KMS-11 (cell line): ENCODE data around the gene CLEC4F.
"Not testable (repeated sequence)": the region's sequence is repeated elsewhere in the genome, so short reads cannot be mapped to it uniquely, and the experiment has no call there.

Source experiments
- H2AFZ ChIP-seq: fragments of 200-600 bp; sonication (generic); 2 replicates; pipeline ENCODE4 v1.6.1; 2016; ENCODE audit warnings: antibody characterized with exemption, mixed run types, low read depth
- H3K27ac ChIP-seq: fragments of 200-600 bp; sonication (generic); 2 replicates; pipeline ENCODE4 v1.6.1; 2016; ENCODE audit warnings: mild to moderate bottlenecking, mixed run types
- H3K27me3 ChIP-seq: fragments of 200-600 bp; sonication (generic); 2 replicates; pipeline ENCODE4 v1.6.1; 2017; ENCODE audit warnings: mild to moderate bottlenecking, low read depth, mixed run types, moderate library complexity; ENCODE audit not compliant: insufficient read depth
- H3K36me3 ChIP-seq: fragments of 200-600 bp; sonication (generic); 2 replicates; pipeline ENCODE4 v1.6.1; 2017; ENCODE audit warnings: mild to moderate bottlenecking, mixed run types; ENCODE audit not compliant: insufficient read depth
- H3K4me1 ChIP-seq: fragments of 200-600 bp; sonication (generic); 2 replicates; pipeline ENCODE4 v1.6.1; 2016; ENCODE audit warnings: mild to moderate bottlenecking, low read depth, mixed run types; ENCODE audit not compliant: poor library complexity, severe bottlenecking
- H3K4me2 ChIP-seq: fragments of 200-600 bp; sonication (generic); 2 replicates; pipeline ENCODE4 v1.7.0; 2016; ENCODE audit warnings: mild to moderate bottlenecking, mixed run types
- H3K4me3 ChIP-seq: fragments of 200-600 bp; sonication (generic); IDR thresholded peaks from 2 replicates; pipeline ENCODE4 v1.6.1; 2017; ENCODE audit warnings: low read depth, low read length, mixed read lengths; ENCODE audit not compliant: insufficient read depth
- H3K79me2 ChIP-seq: fragments of 200-600 bp; sonication (generic); 2 replicates; pipeline ENCODE4 v1.6.1; 2016; ENCODE audit warnings: low read depth, mixed run types; ENCODE audit not compliant: insufficient read depth
- H3K9ac ChIP-seq: fragments of 200-600 bp; sonication (generic); 2 replicates; pipeline ENCODE4 v1.6.1; 2016; ENCODE audit warnings: mild to moderate bottlenecking, mixed run types
- H4K20me1 ChIP-seq: fragments of 200-600 bp; sonication (generic); 2 replicates; pipeline ENCODE4 v1.6.1; 2016; ENCODE audit warnings: mild to moderate bottlenecking, mixed run types; ENCODE audit not compliant: insufficient read depth
- TF ChIP-seq, protein P1 (sequence below): fragments of 200-600 bp; sonication (generic); conservative IDR thresholded peaks from 2 replicates; pipeline ENCODE4 v1.6.1; 2017; ENCODE audit warnings: low read depth, mild to moderate bottlenecking, antibody characterized with exemption, low read length, moderate library complexity, mixed read lengths

CLEC4F gene

DNA sequence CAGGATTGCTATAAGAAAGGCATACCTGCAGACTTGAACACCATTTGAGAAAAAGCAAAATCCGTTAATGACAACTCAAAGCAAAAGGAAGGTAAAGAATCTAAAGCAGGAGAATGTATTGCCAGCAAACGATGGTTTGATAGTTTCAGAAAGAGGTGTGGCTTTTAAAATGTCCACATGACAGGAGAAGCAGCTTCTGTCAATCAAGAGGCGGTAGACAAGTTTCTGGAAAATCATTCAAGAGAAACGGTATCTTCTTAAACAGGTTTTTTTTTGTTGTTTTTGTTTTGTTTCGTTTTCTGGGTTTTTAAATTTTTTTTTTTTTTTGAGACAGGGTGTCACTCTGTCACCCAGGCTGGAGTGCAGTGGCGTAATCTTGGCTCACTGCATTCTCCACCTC is 13.8 kb downstream of the CLEC4F start:
- Histone ChIP-seq H3K36me3 (no peaks in the 10 kb centered on the region), H3K27ac (no peak overlapping the region), H3K27me3 (no peaks in the 10 kb centered on the region), H3K9ac (no peak overlapping the region), H2AFZ (no peak overlapping the region), H3K79me2 (no peaks in the 10 kb centered on the region), H4K20me1 (no peaks in the 10 kb centered on the region), H3K4me2 (no peak overlapping the region), H3K4me3 (no peak overlapping the region), H3K4me1 (no peaks in the 10 kb centered on the region)
- TF ChIP-seq, protein P1, sequence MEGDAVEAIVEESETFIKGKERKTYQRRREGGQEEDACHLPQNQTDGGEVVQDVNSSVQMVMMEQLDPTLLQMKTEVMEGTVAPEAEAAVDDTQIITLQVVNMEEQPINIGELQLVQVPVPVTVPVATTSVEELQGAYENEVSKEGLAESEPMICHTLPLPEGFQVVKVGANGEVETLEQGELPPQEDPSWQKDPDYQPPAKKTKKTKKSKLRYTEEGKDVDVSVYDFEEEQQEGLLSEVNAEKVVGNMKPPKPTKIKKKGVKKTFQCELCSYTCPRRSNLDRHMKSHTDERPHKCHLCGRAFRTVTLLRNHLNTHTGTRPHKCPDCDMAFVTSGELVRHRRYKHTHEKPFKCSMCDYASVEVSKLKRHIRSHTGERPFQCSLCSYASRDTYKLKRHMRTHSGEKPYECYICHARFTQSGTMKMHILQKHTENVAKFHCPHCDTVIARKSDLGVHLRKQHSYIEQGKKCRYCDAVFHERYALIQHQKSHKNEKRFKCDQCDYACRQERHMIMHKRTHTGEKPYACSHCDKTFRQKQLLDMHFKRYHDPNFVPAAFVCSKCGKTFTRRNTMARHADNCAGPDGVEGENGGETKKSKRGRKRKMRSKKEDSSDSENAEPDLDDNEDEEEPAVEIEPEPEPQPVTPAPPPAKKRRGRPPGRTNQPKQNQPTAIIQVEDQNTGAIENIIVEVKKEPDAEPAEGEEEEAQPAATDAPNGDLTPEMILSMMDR = no peak

DNA sequence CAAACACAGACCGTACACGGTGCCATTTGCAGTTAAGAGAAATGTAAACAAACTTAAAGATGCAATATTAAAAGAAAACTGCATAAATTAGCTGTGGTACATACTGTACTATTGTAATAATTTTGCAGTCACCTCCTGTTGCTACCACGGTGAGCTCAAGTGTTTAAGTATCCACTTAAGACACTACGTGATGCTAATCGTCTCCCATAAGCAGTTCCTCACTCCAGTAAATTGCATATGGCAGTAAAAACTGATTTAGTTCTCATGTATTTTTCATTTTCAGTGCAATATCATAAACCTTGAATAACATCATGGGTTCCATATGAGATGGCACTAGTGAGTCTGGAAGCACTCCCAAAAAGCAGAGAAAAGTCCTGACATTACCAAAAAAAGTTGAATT is 14.4 kb downstream of the CLEC4F start:
- Histone ChIP-seq H3K27ac (no peak overlapping the region), H3K4me3 (no peak overlapping the region)
- TF ChIP-seq, protein P1 = no peak

DNA sequence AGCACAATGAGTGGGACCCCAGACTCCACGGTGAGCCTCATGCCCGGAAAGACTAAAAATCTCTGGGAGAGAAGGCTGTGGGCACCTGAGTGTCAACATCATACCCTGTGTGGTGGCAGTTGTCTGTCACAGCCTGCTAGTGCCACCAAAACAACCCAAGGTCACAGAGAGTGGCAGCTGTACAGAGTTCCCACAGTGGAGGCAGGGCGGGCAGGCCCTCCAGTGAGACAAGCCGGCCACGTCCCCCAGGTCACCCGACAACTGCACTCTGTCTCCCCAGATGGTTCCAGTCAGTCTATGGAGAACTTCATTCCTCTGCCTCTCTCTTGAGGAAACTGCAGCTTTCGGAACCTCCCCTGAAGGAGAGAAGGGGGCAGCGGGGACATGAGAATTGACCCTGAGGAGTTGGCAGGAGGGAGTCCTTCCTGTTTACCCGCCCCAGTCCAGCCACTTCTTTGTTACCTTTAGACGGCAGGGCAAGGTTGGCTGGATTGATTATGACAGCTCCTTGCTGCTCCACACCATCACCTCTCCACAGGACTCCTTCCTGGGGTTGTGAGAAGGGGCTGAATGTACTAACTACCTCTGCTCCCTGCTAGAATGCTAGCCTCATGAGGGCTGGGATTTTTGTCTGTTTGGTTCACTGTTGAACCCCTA is 18.7 kb downstream of the CLEC4F start:
- Histone ChIP-seq H4K20me1 (no peaks in the 10 kb centered on the region), H3K4me1 (no peaks in the 10 kb centered on the region), H3K79me2 (no peaks in the 10 kb centered on the region), H3K9ac (no peak overlapping the region), H3K4me2 (no peak overlapping the region), H3K27me3 (no peaks in the 10 kb centered on the region), H3K36me3 (no peaks in the 10 kb centered on the region), H3K4me3 (no peak overlapping the region), H2AFZ (no peak overlapping the region), H3K27ac (no peak overlapping the region)
- TF ChIP-seq, protein P1 = no peak

More for the DNA sequence above, 14.4 kb downstream of the CLEC4F start:
- Histone ChIP-seq H3K79me2 (no peaks in the 10 kb centered on the region), H3K9ac (no peak overlapping the region), H3K4me1 (no peaks in the 10 kb centered on the region), H4K20me1 (no peaks in the 10 kb centered on the region), H3K4me2 (no peak overlapping the region), H2AFZ (no peak overlapping the region), H3K27me3 (no peaks in the 10 kb centered on the region), H3K36me3 (no peaks in the 10 kb centered on the region)

DNA sequence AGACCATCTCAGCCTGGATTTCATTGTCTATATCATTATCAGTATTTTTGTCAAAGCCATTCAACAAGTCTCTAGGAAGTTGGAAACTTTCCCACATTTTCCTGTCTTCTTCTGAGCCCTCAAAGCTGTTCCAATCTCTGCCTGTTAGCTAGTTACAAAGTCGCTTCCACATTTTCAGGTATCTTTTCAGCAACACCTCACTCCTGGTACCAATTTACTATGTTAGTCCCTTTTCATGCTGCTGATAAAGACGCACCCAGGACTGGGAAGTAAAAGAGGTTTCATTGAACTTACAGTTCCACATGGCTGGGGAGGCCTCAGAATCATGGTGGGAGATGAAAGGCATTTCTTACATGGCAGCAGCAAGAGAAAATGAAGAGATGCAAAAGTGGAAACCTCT is 20.7 kb downstream of the CLEC4F start:
- Histone ChIP-seq H3K27me3 (no peaks in the 10 kb centered on the region), H2AFZ (no peak overlapping the region), H3K79me2 (no peaks in the 10 kb centered on the region), H3K27ac (no peak overlapping the region), H3K36me3 (no peaks in the 10 kb centered on the region), H3K4me1 (no peaks in the 10 kb centered on the region), H4K20me1 (no peaks in the 10 kb centered on the region), H3K4me2 (no peak overlapping the region), H3K4me3 (no peak overlapping the region), H3K9ac (no peak overlapping the region)
- TF ChIP-seq, protein P1 = no peak

DNA sequence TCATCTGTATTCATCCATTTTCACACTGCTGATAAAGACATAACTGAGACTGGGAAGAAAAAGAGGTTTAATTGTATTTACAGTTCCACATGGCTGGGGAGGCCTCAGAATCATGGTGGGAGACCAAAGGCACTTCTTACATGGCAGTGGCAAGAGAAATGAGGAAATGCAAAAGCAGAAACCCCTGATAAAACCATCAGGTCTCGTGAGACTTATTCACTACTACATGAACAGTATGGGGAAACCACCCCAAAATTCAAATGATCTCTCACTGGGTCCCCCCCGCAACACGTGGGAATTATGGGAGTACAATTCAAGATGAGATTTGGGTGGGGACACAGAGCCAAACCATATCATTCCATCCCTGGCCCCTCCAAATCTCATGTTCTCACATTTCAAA is 22.4 kb downstream of the CLEC4F start:
- not testable (repeated sequence) for H3K79me2 ChIP-seq, H3K27me3 ChIP-seq, H3K36me3 ChIP-seq, H3K4me3 ChIP-seq, H3K27ac ChIP-seq, H4K20me1 ChIP-seq, H3K4me2 ChIP-seq, H2AFZ ChIP-seq, H3K9ac ChIP-seq, H3K4me1 ChIP-seq
